ENCODE results near the gene ADAMTS13. TPM values are rescaled to one million over a fixed set of nuclear protein-coding genes. Genes with fewer than 3 reads are reported as not detected.
A peak's percentile ranks its signal among the peaks of the same experiment; 100 is the strongest.

The ADAMTS13 gene
- total and polyA plus RNA-seq, 9 of the 15 experiments (the other 6 are each of a cell fraction or from before 2014, with no cell fraction given) = 0.03 to 0.20 (median 0.04) TPM; not detected in 4

DNA sequence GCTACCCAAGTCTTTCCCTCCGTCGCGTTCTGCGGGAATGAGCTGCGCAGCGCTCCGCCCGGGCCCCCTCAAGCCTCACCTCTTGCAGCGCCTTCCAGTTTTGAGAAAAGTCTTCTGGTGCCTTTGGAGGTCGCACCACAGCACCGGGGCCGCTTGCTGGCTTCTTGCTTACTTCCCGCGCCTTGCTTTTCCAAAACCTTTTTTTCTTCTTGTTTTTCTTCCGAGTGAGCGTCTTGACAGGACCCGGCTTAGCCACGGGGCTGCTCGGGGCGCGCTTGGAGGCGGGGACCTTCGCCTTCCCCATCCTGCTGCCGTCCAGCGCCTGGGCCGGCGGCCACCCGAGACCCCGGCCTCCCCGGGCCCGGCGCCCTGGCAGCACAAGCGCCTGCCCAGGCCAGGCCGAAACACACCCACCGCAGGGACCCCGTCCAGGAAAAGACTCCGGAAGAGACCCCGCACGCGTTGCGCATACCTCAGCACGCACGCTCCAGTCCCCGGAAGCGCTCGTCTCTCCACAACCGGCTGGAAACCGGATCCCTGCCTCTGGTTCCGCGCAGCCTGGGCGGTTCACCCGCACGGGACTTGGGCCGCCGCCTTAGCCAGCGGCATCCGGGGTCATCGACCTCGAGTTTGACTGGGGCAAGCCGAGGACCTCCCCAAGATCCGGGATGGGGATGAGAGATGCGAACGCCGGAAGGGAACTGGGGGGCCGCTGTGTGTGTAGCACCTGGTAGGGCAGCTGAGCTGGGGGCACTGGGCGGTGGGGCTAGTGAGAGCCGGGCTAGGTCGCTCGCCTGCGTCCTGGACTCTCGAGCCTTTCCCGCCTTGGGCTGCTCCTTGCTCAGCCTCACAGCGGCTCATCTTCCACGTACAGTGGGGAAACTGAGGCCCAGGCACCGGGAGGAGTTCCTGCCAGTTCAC lies 4.4 kb upstream of the ADAMTS13 start, which contains the start of gene REXO4 (continued):
- TF ChIP-seq ZNF263 (CRISPR knock-in tag; IDR thresholded peaks at IDR 0.05; ENCODE audit: borderline replicate concordance) (peak; percentile 42; the same call in 1 of the 2 replicates), SAP30 (IDR thresholded peaks at IDR 0.05; ENCODE audit: borderline replicate concordance, insufficient read depth, low read depth, low read length, poor library complexity, severe bottlenecking) (peak; percentile 78), ZNF212 (CRISPR knock-in tag; IDR thresholded peaks at IDR 0.05) (no peak), NRF1 (conservative IDR thresholded peaks at IDR 0.05 in 1 of 2, IDR thresholded peaks at IDR 0.05 in 1 of 2) (peak; percentile 86 to 88), TRIM24 (IDR thresholded peaks at IDR 0.05) (peak in 1 of 2 experiments; percentile 100; a peak in 3 of 4 replicates), SMARCC2 (IDR thresholded peaks at IDR 0.05; ENCODE audit: low read depth) (no peak), POU5F1 (IDR thresholded peaks at IDR 0.05; ENCODE audit: borderline replicate concordance, low read depth, low read length, partially characterized antibody) (no peak), MYC (IDR thresholded peaks at IDR 0.05; ENCODE audit: low read depth, low read length) (peak; percentile 98), MYC (CRISPR knock-in tag; IDR thresholded peaks at IDR 0.05; ENCODE audit: borderline replicate concordance, low read depth) (peak; percentile 98), CBX1 (IDR thresholded peaks at IDR 0.05; ENCODE audit: low read depth) (peak; percentile 21; the same call in 1 of the 2 replicates), MYBL2 (IDR thresholded peaks at IDR 0.05; ENCODE audit: low read depth) (peak; percentile 19; the same call in 1 of the 2 replicates), MYBL2 (CRISPR knock-in tag; IDR thresholded peaks at IDR 0.05; ENCODE audit: borderline replicate concordance) (no peak), RBM14 (IDR thresholded peaks at IDR 0.05; ENCODE audit: borderline replicate concordance, insufficient read depth, low read depth, low read length) (no peak)
- TF ChIP-seq, protein P1, sequence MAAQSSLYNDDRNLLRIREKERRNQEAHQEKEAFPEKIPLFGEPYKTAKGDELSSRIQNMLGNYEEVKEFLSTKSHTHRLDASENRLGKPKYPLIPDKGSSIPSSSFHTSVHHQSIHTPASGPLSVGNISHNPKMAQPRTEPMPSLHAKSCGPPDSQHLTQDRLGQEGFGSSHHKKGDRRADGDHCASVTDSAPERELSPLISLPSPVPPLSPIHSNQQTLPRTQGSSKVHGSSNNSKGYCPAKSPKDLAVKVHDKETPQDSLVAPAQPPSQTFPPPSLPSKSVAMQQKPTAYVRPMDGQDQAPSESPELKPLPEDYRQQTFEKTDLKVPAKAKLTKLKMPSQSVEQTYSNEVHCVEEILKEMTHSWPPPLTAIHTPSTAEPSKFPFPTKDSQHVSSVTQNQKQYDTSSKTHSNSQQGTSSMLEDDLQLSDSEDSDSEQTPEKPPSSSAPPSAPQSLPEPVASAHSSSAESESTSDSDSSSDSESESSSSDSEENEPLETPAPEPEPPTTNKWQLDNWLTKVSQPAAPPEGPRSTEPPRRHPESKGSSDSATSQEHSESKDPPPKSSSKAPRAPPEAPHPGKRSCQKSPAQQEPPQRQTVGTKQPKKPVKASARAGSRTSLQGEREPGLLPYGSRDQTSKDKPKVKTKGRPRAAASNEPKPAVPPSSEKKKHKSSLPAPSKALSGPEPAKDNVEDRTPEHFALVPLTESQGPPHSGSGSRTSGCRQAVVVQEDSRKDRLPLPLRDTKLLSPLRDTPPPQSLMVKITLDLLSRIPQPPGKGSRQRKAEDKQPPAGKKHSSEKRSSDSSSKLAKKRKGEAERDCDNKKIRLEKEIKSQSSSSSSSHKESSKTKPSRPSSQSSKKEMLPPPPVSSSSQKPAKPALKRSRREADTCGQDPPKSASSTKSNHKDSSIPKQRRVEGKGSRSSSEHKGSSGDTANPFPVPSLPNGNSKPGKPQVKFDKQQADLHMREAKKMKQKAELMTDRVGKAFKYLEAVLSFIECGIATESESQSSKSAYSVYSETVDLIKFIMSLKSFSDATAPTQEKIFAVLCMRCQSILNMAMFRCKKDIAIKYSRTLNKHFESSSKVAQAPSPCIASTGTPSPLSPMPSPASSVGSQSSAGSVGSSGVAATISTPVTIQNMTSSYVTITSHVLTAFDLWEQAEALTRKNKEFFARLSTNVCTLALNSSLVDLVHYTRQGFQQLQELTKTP (IDR thresholded peaks at IDR 0.05; ENCODE audit: low read depth in 1 of 2, partially characterized antibody in 2 of 2) = peak in 1 of 2 experiments; percentile 84
- TF ChIP-seq, protein P2, sequence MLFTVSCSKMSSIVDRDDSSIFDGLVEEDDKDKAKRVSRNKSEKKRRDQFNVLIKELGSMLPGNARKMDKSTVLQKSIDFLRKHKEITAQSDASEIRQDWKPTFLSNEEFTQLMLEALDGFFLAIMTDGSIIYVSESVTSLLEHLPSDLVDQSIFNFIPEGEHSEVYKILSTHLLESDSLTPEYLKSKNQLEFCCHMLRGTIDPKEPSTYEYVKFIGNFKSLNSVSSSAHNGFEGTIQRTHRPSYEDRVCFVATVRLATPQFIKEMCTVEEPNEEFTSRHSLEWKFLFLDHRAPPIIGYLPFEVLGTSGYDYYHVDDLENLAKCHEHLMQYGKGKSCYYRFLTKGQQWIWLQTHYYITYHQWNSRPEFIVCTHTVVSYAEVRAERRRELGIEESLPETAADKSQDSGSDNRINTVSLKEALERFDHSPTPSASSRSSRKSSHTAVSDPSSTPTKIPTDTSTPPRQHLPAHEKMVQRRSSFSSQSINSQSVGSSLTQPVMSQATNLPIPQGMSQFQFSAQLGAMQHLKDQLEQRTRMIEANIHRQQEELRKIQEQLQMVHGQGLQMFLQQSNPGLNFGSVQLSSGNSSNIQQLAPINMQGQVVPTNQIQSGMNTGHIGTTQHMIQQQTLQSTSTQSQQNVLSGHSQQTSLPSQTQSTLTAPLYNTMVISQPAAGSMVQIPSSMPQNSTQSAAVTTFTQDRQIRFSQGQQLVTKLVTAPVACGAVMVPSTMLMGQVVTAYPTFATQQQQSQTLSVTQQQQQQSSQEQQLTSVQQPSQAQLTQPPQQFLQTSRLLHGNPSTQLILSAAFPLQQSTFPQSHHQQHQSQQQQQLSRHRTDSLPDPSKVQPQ (CRISPR knock-in tag; IDR thresholded peaks at IDR 0.05; ENCODE audit: borderline replicate concordance) = no peak
- TF ChIP-seq, protein P3, sequence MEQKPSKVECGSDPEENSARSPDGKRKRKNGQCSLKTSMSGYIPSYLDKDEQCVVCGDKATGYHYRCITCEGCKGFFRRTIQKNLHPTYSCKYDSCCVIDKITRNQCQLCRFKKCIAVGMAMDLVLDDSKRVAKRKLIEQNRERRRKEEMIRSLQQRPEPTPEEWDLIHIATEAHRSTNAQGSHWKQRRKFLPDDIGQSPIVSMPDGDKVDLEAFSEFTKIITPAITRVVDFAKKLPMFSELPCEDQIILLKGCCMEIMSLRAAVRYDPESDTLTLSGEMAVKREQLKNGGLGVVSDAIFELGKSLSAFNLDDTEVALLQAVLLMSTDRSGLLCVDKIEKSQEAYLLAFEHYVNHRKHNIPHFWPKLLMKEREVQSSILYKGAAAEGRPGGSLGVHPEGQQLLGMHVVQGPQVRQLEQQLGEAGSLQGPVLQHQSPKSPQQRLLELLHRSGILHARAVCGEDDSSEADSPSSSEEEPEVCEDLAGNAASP (IDR thresholded peaks at IDR 0.05) = no peak
